NCI-H1092 treated with DMSO at 0.1 percent for 48 hours (cell line): ENCODE results near the gene EGLN1.

Experiments
- DNase-seq: peaks from one replicate; lab custom pipeline; 2025; lab: John Stamatoyannopoulos, UW

EGLN1 gene

DNA sequence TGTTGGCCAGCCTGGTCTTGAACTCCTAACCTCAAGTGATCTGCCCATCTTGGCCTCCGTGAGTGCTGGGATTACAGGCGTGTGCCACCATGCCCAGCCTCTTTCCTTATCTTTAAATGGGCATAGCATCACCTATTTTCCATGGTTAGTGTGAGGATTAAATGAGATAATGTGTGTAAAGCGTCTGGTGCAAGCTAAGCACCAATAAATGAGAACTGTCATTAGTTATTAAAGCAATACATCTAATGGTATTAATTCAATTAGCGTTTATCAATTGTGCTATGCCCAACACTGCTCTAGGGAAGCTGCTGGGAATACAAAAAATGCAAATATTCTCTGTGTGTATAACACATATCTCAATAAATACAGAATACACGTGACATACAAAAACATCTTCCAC is 94.5 kb downstream of the EGLN1 start:
- DNase-seq, result no peak

DNA sequence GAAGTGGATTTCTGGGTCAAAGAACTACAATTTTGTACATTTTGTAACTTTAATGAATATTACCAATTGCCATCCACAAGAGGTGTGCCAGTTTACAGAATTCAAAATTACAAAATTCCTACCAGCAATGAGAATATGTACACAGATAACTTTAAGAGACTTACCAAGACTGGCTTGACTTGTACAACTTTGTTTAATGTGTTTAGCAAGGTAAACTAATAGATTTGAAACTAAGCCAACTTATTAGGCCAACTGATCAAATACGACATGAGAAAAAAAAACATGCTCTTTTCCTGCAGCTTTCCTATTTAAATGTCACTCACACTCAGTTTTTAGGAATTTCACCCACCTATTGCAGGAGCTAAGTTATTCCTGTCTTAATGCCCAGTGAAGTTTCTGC is 95.8 kb downstream of the EGLN1 start:
- no peak for DNase-seq

DNA sequence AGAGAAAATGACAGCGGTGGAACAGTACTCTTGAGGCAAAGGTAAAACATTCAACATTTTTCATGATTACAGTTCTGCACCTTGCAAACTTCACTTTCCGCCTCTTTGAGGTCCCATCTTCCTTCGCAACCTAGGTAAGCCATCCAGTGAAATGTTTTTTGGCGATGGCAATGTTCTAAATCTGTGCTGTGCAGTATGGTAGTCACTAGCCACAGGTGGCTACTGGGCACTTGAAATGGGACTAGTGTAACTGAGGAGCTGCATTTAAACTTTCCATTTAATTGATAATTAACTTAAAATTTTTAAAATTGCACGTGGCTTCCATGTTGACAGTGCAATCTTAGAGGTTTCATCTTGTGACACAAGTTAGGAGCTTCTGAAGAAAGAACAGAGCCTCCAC is 97.4 kb downstream of the EGLN1 start:
- no peak for DNase-seq

DNA sequence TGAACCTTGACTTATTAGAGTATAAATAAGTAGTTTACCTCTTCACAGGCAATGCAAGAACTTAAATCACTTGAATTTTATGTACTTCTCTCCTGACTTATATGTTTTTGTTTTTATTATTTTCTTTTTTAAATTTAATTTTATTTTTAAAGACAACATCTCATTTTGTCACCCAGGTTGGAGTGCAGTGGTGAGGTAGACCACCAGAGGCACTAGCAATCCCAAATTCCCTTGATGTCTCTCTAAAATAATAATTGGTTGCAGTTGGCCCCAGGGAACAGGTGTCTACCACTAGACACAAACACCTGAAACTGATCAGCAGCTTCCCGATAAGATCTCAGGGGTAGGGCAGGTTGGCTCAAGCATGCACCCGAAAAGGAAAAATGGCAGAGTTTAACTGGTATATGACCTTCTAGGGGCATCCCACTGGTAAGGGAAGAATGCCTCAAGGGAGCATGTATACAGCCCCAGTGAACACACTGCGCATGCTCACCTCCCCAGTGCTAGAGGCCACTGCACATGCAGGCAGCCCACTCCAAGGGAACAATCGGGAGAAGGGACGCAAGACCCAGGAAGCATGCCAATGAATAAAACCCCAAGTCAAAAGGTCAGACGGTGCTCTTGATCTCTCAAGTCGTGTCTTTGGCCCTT is 99.1 kb downstream of the EGLN1 start:
- DNase-seq, result peak; percentile 5

DNA sequence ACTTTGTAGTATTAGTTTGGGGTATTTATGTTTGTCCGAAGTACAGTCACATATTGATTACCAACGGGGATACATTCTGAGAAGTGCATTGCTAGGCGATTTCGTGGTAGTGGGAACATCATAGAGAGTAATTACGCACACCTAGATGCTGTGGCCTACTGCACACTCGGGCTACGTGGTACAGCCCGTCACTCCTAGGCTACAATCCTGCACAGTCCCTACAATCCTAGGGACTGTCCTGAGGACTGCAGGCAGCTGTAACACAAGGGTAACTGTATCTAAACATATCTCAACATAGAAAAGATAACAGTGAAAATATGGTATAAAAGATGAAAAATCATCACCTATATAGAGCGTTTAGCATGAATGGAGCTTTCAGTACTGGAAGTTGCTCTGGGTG is 103.0 kb downstream of the EGLN1 start:
- no peak for DNase-seq

DNA sequence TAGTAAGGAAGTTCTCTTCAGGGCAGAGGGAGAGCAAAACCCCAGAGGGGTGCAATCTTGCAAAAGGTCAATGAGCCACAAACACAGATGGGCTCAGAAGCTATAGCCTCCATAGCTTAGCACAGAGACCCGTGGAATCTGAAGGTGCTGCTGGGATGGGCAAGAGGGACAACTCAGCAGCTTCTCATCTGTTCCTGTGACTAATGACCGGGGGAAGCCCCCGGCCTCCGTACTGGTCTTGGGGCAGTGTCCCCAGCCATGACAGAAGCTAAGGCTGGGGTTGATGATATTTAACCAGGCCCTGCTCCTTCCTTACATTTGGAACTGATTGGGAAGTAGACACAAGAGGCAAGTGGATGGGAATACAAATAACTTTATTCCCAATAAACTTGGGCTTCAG is 103.5 kb downstream of the EGLN1 start:
- DNase-seq, result no peak

DNA sequence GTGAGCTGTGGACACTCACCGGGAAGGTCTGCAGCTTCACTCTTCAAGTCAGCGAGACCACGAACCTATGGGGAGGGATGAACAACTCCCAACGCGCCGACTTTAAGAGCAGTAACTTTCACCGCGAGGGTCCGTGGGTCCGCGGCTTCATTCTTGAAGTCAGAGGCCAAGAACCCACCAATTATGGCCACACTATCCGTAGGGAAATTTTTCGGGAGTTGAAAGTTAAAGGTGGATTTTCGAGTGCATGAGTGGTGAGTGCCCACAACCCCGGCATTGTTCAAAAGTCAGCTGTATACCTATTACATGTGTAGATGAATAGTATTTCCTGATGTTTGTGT is 104.1 kb downstream of the EGLN1 start:
- DNase-seq, result no peak

DNA sequence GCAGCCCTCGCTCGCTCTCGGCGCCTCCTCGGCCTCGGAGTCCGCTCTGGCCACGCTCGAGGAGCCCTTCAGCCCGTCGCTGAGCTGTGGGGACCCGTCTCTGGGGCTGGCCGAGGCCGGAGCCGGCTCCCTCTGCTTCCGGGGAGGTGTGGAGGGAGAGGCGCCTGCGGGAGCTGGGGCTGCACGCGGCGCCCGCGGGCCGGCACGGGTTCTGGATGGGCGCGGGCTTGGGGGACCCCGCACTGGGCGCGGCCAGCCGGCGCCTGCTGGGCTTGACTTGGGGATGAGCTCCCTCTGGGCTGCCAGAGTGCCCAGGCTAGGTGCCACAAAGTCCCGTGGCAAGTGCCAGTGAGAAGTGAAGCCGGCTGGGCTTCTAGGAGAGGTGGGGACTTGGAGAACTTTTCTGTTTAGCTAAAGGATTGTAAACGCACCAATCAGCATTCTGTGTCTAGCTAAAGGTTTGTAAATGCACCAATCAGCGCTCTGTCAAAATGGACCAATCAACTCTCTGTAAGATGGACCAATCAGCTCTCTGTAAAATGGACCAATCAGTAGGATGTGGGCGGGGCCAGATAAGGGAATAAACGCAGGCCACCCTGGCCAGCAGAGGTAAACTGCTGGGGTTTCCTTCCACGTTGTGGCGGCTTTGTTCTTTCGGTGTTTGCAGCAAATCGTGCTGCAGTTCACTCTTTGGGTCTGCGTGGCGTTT is 104.6 kb downstream of the EGLN1 start:
- no peak for DNase-seq

DNA sequence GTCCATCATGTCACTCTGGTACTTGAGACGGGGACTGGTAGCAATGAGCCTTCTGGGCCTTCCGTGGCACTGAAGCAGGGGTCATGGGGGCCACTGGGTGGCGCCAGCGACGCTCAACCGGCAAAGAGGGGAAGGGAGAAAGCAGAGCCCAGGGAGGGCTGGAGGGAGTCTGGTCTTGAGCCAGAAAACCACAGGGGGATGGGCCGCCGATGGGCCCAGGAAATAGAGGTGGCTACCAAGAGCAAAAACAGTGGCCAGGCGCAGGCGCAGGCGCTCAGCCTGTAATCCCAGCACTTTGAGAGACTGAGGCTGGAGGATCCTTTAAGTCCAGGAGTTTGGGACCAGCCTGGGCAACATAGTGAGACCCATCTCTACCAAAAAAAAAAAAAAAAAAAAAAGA is 106.2 kb downstream of the EGLN1 start:
- DNase-seq, result peak; percentile 37
